HepG2 (cell line): ENCODE data around the gene IGDCC3. TPM values are rescaled to one million over a fixed set of nuclear protein-coding genes. Genes with fewer than 3 reads are reported as not detected.

ENCODE experiments used
- DMAP1 ChIP-seq: IDR thresholded peaks from 2 replicates; pipeline ENCODE4 v1.6.1; 2016
- GLI4 ChIP-seq: sonication (generic); formaldehyde crosslinking; IDR thresholded peaks from 2 replicates; pipeline ENCODE4 v1.5.1; 2020; ENCODE audit warnings: missing genetic modification reagents, mild to moderate bottlenecking, moderate library complexity, borderline replicate concordance
- HES4 ChIP-seq: sonication (generic); formaldehyde crosslinking; IDR thresholded peaks from 2 replicates; pipeline ENCODE4 v1.9.0; 2021; ENCODE audit warnings: mild to moderate bottlenecking, missing genetic modification reagents, borderline replicate concordance
- HNRNPLL ChIP-seq: fragments of 200-400 bp; formaldehyde crosslinking; IDR thresholded peaks from 2 replicates; pipeline ENCODE4 v1.6.1; 2017; ENCODE audit warnings: mild to moderate bottlenecking, low read depth, low read length; ENCODE audit not compliant: poor library complexity, severe bottlenecking
- IKZF4 ChIP-seq: sonication (generic); formaldehyde crosslinking; IDR thresholded peaks from 2 replicates; pipeline ENCODE4 v1.5.1; 2020; ENCODE audit warnings: borderline replicate concordance, mild to moderate bottlenecking, low read depth, missing genetic modification reagents; ENCODE audit errors: not compliant biosample characterization
- MTA1 ChIP-seq: sonication (generic); formaldehyde crosslinking; IDR thresholded peaks from 2 replicates; pipeline ENCODE4 v1.4.0; 2020; ENCODE audit warnings: missing genetic modification reagents, mild to moderate bottlenecking, borderline replicate concordance
- MYNN ChIP-seq: sonication (generic); formaldehyde crosslinking; IDR thresholded peaks from 2 replicates; pipeline ENCODE4 v1.4.0; 2020; ENCODE audit warnings: mild to moderate bottlenecking, low read depth, missing genetic modification reagents
- NFE2L1 ChIP-seq: sonication (generic); formaldehyde crosslinking; IDR thresholded peaks from 2 replicates; pipeline ENCODE4 v1.4.0; 2020; ENCODE audit warnings: missing genetic modification reagents, mild to moderate bottlenecking, borderline replicate concordance
- PHF21A ChIP-seq: sonication (generic); formaldehyde crosslinking; IDR thresholded peaks from 2 replicates; pipeline ENCODE4 v1.5.0; 2020; ENCODE audit warnings: mild to moderate bottlenecking, missing genetic modification reagents
- RFX1 ChIP-seq: fragments of 450-650 bp; IDR thresholded peaks from 2 replicates; pipeline ENCODE4 v1.6.1; 2017
- SKI ChIP-seq: fragments of 450-650 bp; IDR thresholded peaks from one replicate; pipeline ENCODE4 v1.6.1; 2018; ENCODE audit warnings: mild to moderate bottlenecking; ENCODE audit not compliant: partially characterized antibody
- SUZ12 ChIP-seq: fragments of 150-350 bp; IDR thresholded peaks from 2 replicates; pipeline ENCODE4 v1.6.1; 2014; ENCODE audit warnings: low read depth, low read length
- ZBTB3 ChIP-seq: sonication (generic); formaldehyde crosslinking; IDR thresholded peaks from 2 replicates; pipeline ENCODE4 v1.4.0; 2020; ENCODE audit warnings: low read depth, mild to moderate bottlenecking, moderate library complexity, missing genetic modification reagents, borderline replicate concordance
- ZKSCAN1 ChIP-seq: fragments of 150-350 bp; IDR thresholded peaks from 2 replicates; pipeline ENCODE4 v1.6.1; 2014; ENCODE audit warnings: low read length
- ZNF44 ChIP-seq: sonication (generic); formaldehyde crosslinking; IDR thresholded peaks from 2 replicates; pipeline ENCODE4 v1.5.1; 2020; ENCODE audit warnings: mild to moderate bottlenecking, missing genetic modification reagents
- ZNF441 ChIP-seq: sonication (generic); formaldehyde crosslinking; IDR thresholded peaks from 2 replicates; pipeline ENCODE4 v1.7.0; 2021; ENCODE audit warnings: missing genetic modification reagents, borderline replicate concordance
- ZNF446 ChIP-seq: sonication (generic); formaldehyde crosslinking; IDR thresholded peaks from 2 replicates; pipeline ENCODE4 v1.5.0; 2020; ENCODE audit warnings: mild to moderate bottlenecking, missing genetic modification reagents
- ZNF547 ChIP-seq: sonication (generic); formaldehyde crosslinking; IDR thresholded peaks from 2 replicates; pipeline ENCODE4 v1.5.1; 2020; ENCODE audit warnings: mild to moderate bottlenecking, missing genetic modification reagents
- ZNF788 ChIP-seq: sonication (generic); formaldehyde crosslinking; IDR thresholded peaks from 2 replicates; pipeline ENCODE4 v1.5.0; 2020; ENCODE audit warnings: mild to moderate bottlenecking, missing genetic modification reagents, borderline replicate concordance
- ZNF816 ChIP-seq: sonication (generic); formaldehyde crosslinking; IDR thresholded peaks from 2 replicates; pipeline ENCODE4 v1.8.0; 2022; ENCODE audit warnings: missing genetic modification reagents, mild to moderate bottlenecking, borderline replicate concordance
- polyA plus RNA-seq, 8 experiments: library from polyadenylated mRNA; depleted of rRNA in 3 of 8; stranded (reverse) in 7 of 8; unstranded in 1 of 8; fragments of >200 nt; fragmentation: Illumina TruSeq in 4 of 8; extraction: Trizol in 4 of 8; gene quantifications; 2 replicates each; pipeline versions ENCODE4 v1.2.1 to v1.2.3, GENCODE V29; 2011 to 2016; ENCODE audit warnings: low read depth in 4 of 8, missing spikeins in 1 of 8, mixed read lengths in 1 of 8; ENCODE audit not compliant: insufficient read depth in 1 of 8
- total RNA-seq, 5 experiments: library from RNA; depleted of rRNA; stranded (reverse); fragments of >200 nt; fragmentation: Illumina TruSeq; extraction: Trizol; gene quantifications; 2 replicates each; pipeline ENCODE4 v1.2.3, GENCODE V29; 2016; ENCODE audit warnings: low read depth in 1 of 5
- TF ChIP-seq, protein P1 (sequence below): sonication (generic); formaldehyde crosslinking; IDR thresholded peaks from 2 replicates; pipeline ENCODE4; 2020; ENCODE audit warnings: missing genetic modification reagents, mild to moderate bottlenecking, borderline replicate concordance
- TF ChIP-seq, protein P2 (sequence below): IDR thresholded peaks from 2 replicates; pipeline ENCODE4 v1.6.1; 2018; ENCODE audit warnings: missing genetic modification reagents
- TF ChIP-seq, protein P3 (sequence below): sonication (generic); formaldehyde crosslinking; IDR thresholded peaks from 2 replicates; pipeline ENCODE4 v1.4.0; 2020; ENCODE audit warnings: mild to moderate bottlenecking, missing genetic modification reagents
- TF ChIP-seq, protein P4 (sequence below): sonication (generic); formaldehyde crosslinking; conservative IDR thresholded peaks from 2 replicates; pipeline ENCODE4 v1.4.0; 2020; ENCODE audit warnings: missing genetic modification reagents

IGDCC3 gene
- total and polyA plus RNA-seq, 2 of the 13 experiments (the other 11 are each of a cell fraction or from before 2014, with no cell fraction given): 30.1 to 51.8 TPM

DNA sequence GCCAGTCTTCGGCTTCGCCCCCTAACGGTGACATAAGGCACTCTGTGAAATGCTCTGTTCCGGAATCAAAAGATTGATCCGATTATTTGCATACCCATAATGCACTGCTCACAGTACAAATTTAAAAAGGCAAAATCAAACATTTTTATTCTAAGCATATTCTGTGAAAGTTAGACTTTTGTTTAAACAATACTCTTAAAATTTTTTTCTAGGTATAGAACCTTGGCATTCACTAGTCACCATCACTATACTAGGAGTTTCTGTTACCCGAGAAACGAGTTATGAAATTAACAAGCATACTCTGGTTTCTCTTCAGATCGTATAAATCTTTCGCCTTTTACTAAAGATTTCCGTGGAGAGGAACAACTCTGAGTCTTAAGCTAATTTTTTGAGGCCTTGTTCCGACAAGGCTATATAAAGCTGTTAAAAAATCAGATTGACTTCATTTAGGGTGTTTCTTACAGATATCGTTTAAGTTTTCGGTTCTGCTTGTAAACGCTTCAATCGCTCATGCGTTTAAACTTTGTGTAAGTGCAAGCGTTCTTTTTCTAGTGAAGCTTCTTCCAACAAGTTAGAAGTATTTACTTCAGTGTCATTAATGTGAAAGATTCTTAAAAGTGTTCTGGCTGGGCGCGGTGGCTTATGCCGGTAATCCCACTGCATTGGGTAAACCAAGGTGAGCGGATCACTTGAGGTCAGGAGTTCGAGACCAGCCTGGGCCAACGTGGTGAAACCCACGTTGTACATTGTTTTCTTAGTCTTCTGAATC, 73.2 kb downstream of the IGDCC3 start, which contains the start of gene RNU5B-1 (continued):
- TF ChIP-seq ZKSCAN1: peak; percentile 56; the same call in 1 of the 2 replicates
- peak; percentile 92; the same call in 1 of the 2 replicates for TF ChIP-seq ZNF816 (CRISPR knock-in tag)
- no peak; the same call in 1 of the 2 replicates for TF ChIP-seq ZNF788 (CRISPR knock-in tag)
- no peak for TF ChIP-seq ZNF44 (CRISPR knock-in tag)
- TF ChIP-seq MTA1 (CRISPR knock-in tag): no peak
- TF ChIP-seq NFE2L1: no peak
- no peak for TF ChIP-seq HES4 (CRISPR knock-in tag)
- no peak for TF ChIP-seq IKZF4 (CRISPR knock-in tag)
- no peak for TF ChIP-seq ZNF547 (CRISPR knock-in tag)
- no peak for TF ChIP-seq HNRNPLL
- TF ChIP-seq GLI4: no peak
- TF ChIP-seq ZBTB3 (CRISPR knock-in tag): peak; percentile 86; the same call in 1 of the 2 replicates
- TF ChIP-seq, protein P1, sequence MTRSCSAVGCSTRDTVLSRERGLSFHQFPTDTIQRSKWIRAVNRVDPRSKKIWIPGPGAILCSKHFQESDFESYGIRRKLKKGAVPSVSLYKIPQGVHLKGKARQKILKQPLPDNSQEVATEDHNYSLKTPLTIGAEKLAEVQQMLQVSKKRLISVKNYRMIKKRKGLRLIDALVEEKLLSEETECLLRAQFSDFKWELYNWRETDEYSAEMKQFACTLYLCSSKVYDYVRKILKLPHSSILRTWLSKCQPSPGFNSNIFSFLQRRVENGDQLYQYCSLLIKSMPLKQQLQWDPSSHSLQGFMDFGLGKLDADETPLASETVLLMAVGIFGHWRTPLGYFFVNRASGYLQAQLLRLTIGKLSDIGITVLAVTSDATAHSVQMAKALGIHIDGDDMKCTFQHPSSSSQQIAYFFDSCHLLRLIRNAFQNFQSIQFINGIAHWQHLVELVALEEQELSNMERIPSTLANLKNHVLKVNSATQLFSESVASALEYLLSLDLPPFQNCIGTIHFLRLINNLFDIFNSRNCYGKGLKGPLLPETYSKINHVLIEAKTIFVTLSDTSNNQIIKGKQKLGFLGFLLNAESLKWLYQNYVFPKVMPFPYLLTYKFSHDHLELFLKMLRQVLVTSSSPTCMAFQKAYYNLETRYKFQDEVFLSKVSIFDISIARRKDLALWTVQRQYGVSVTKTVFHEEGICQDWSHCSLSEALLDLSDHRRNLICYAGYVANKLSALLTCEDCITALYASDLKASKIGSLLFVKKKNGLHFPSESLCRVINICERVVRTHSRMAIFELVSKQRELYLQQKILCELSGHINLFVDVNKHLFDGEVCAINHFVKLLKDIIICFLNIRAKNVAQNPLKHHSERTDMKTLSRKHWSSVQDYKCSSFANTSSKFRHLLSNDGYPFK: no peak
- peak; percentile 53 for TF ChIP-seq PHF21A (CRISPR knock-in tag)
- TF ChIP-seq DMAP1: peak; percentile 82; the same call in 1 of the 2 replicates
- TF ChIP-seq ZNF446 (CRISPR knock-in tag): no peak
- TF ChIP-seq, protein P2, sequence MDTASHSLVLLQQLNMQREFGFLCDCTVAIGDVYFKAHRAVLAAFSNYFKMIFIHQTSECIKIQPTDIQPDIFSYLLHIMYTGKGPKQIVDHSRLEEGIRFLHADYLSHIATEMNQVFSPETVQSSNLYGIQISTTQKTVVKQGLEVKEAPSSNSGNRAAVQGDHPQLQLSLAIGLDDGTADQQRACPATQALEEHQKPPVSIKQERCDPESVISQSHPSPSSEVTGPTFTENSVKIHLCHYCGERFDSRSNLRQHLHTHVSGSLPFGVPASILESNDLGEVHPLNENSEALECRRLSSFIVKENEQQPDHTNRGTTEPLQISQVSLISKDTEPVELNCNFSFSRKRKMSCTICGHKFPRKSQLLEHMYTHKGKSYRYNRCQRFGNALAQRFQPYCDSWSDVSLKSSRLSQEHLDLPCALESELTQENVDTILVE (CRISPR knock-in tag): peak; percentile 63
- TF ChIP-seq SUZ12: peak; percentile 68
- TF ChIP-seq RFX1: no peak
- TF ChIP-seq SKI: no peak
- no peak for TF ChIP-seq ZNF441
- TF ChIP-seq, protein P3, sequence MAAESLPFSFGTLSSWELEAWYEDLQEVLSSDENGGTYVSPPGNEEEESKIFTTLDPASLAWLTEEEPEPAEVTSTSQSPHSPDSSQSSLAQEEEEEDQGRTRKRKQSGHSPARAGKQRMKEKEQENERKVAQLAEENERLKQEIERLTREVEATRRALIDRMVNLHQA (CRISPR knock-in tag): peak; percentile 73; the same call in 1 of the 2 replicates
- TF ChIP-seq, protein P4, sequence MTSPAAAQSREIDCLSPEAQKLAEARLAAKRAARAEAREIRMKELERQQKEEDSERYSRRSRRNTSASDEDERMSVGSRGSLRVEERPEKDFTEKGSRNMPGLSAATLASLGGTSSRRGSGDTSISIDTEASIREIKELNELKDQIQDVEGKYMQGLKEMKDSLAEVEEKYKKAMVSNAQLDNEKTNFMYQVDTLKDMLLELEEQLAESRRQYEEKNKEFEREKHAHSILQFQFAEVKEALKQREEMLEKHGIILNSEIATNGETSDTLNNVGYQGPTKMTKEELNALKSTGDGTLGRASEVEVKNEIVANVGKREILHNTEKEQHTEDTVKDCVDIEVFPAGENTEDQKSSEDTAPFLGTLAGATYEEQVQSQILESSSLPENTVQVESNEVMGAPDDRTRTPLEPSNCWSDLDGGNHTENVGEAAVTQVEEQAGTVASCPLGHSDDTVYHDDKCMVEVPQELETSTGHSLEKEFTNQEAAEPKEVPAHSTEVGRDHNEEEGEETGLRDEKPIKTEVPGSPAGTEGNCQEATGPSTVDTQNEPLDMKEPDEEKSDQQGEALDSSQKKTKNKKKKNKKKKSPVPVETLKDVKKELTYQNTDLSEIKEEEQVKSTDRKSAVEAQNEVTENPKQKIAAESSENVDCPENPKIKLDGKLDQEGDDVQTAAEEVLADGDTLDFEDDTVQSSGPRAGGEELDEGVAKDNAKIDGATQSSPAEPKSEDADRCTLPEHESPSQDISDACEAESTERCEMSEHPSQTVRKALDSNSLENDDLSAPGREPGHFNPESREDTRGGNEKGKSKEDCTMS (CRISPR knock-in tag): no peak
- TF ChIP-seq MYNN (CRISPR knock-in tag): no peak
